H1 (cell line): ENCODE measurements around the gene ADGRV1. TPM values are rescaled to one million over a fixed set of nuclear protein-coding genes. Genes with fewer than 3 reads are reported as not detected.

Experiments used
- CTCF ChIA-PET: fragments of 300-600 bp; sonication (Branson Sonifier 250); formaldehyde crosslinking; loops from one replicate; lab custom pipeline; 2021; ENCODE audit not compliant: partially characterized antibody; lab: Charles Lee
- POLR2A ChIA-PET: fragments of 300-600 bp; sonication (Branson Sonifier 250); formaldehyde crosslinking; loops from one replicate; lab custom pipeline; 2021; ENCODE audit warnings: inconsistent platforms; ENCODE audit not compliant: partially characterized antibody; lab: Charles Lee
- DNase-seq, 2 experiments: peaks; one replicate each; pipeline versions ENCODE4 v3.0.0 to v3.0.0-alpha.2; 2010 to 2022; ENCODE audit warnings: low spot score in 2 of 2, low read depth in 1 of 2, mixed read lengths in 1 of 2
- FAIRE-seq: peaks from 2 replicates; lab custom pipeline; 2011; peaks lifted over from hg19 to GRCh38; lab: Jason Lieb, UNC
- H2AFZ ChIP-seq: 2 replicates; pipeline ENCODE4 v1.8.1; 2012; ENCODE audit warnings: low read length, inconsistent platforms
- H2AK5ac ChIP-seq: 2 replicates; pipeline ENCODE4 v1.6.1; 2013; ENCODE audit warnings: low read depth, low read length
- H2BK120ac ChIP-seq: replicated peaks from 2 replicates; pipeline ENCODE3; 2013; ENCODE audit warnings: low read depth, low read length, inconsistent platforms
- H2BK12ac ChIP-seq: 2 replicates; pipeline ENCODE4 v1.6.1; 2013; ENCODE audit warnings: low read depth, low read length
- H2BK15ac ChIP-seq: 2 replicates; pipeline ENCODE4 v1.6.1; 2013; ENCODE audit warnings: low read length
- H2BK20ac ChIP-seq: 2 replicates; pipeline ENCODE4 v1.6.1; 2013; ENCODE audit warnings: low read length
- H2BK5ac ChIP-seq: 2 replicates; pipeline ENCODE4 v1.6.1; 2013; ENCODE audit warnings: low read depth, low read length
- H3K14ac ChIP-seq: 2 replicates; pipeline ENCODE4 v1.6.1; 2013; ENCODE audit warnings: inconsistent platforms; ENCODE audit not compliant: insufficient read length
- H3K18ac ChIP-seq: 2 replicates; pipeline ENCODE4 v1.6.1; 2013; ENCODE audit warnings: low read length; ENCODE audit errors: extremely low read depth
- H3K23ac ChIP-seq: 2 replicates; pipeline ENCODE4 v1.6.1; 2013; ENCODE audit warnings: inconsistent platforms; ENCODE audit not compliant: insufficient read length
- H3K23me2 ChIP-seq: 2 replicates; pipeline ENCODE4 v1.6.1; 2013; ENCODE audit warnings: low read depth, low read length
- H3K27ac ChIP-seq: 2 replicates; pipeline ENCODE4 v1.6.1; 2011; ENCODE audit warnings: low read depth, low read length, inconsistent platforms
- H3K27me3 ChIP-seq, 4 experiments: replicated peaks in 1 of 4; 1 replicate in 1 of 4; 2 replicates in 3 of 4; pipeline versions ENCODE4 v1.6.1 to v1.8.1; 2011 to 2013; ENCODE audit warnings: low read length in 3 of 4, mild to moderate bottlenecking in 3 of 4, inconsistent platforms in 2 of 4, mixed read lengths in 2 of 4, moderate library complexity in 1 of 4; ENCODE audit not compliant: control insufficient read depth in 3 of 4, insufficient read depth in 3 of 4; ENCODE audit errors: extremely low read depth in 1 of 4
- H3K36me3 ChIP-seq, 4 experiments: 2 replicates each; pipeline versions ENCODE4 v1.6.1 to v1.8.1; 2011 to 2013; ENCODE audit warnings: mild to moderate bottlenecking in 4 of 4, low read length in 3 of 4, moderate library complexity in 2 of 4, control low read depth in 1 of 4, inconsistent platforms in 1 of 4; ENCODE audit not compliant: insufficient read depth in 4 of 4, control insufficient read depth in 2 of 4
- H3K4ac ChIP-seq: replicated peaks from 2 replicates; pipeline ENCODE3; 2013; ENCODE audit warnings: low read length, low read depth, mixed read lengths, inconsistent platforms; ENCODE audit not compliant: insufficient read length
- H3K4me1 ChIP-seq, 4 experiments: replicated peaks in 1 of 4; 1 replicate in 1 of 4; 2 replicates in 3 of 4; pipeline versions ENCODE4 v1.6.1 to v1.8.1; 2011 to 2013; ENCODE audit warnings: low read length in 3 of 4, inconsistent platforms in 2 of 4, mixed read lengths in 1 of 4; ENCODE audit not compliant: insufficient read depth in 4 of 4, control insufficient read depth in 3 of 4
- H3K4me2 ChIP-seq, 2 experiments: 2 replicates each; pipeline versions ENCODE4 v1.6.1 to v1.8.1; 2011 to 2013; ENCODE audit warnings: low read depth in 2 of 2, low read length in 2 of 2, control low read depth in 1 of 2, inconsistent platforms in 1 of 2, mild to moderate bottlenecking in 1 of 2; ENCODE audit not compliant: insufficient read depth in 1 of 2
- H3K4me3 ChIP-seq, 4 experiments: fragments of 200-600, 300-600 bp in 1 of 4; sonication (generic), shearing (Covaris generic), sonication (Bioruptor Twin) in 1 of 4; 2 replicates each; pipeline versions ENCODE4 v1.5.1 to v1.8.1; 2011 to 2016; ENCODE audit warnings: low read length in 4 of 4, low read depth in 3 of 4, control low read depth in 2 of 4, inconsistent platforms in 2 of 4, mild to moderate bottlenecking in 2 of 4, mixed read lengths in 1 of 4, moderate library complexity in 1 of 4; ENCODE audit not compliant: insufficient read depth in 2 of 4; ENCODE audit errors: extremely low read depth in 1 of 4
- H3K56ac ChIP-seq: replicated peaks from 2 replicates; pipeline ENCODE3; 2013; ENCODE audit warnings: low read depth, mild to moderate bottlenecking, mixed read lengths, low read length, inconsistent platforms; ENCODE audit not compliant: insufficient read length
- H3K79me1 ChIP-seq: 2 replicates; pipeline ENCODE4 v1.6.1; 2013; ENCODE audit warnings: low read depth, low read length, control low read depth
- H3K79me2 ChIP-seq, 2 experiments: 2 replicates each; pipeline versions ENCODE4 v1.6.1 to v1.8.1; 2012 to 2013; ENCODE audit warnings: low read length in 2 of 2, mild to moderate bottlenecking in 2 of 2, inconsistent platforms in 1 of 2; ENCODE audit not compliant: insufficient read depth in 2 of 2, control insufficient read depth in 1 of 2
- H3K9ac ChIP-seq, 4 experiments: replicated peaks in 1 of 4; 1 replicate in 1 of 4; 2 replicates in 3 of 4; pipeline versions ENCODE4 v1.6.1 to v1.8.1; 2011 to 2013; ENCODE audit warnings: low read depth in 3 of 4, low read length in 3 of 4, control low read depth in 2 of 4, mild to moderate bottlenecking in 2 of 4, moderate library complexity in 2 of 4, inconsistent platforms in 1 of 4; ENCODE audit errors: extremely low read depth in 1 of 4
- H3K9me3 ChIP-seq, 2 experiments: 2 replicates each; pipeline versions ENCODE4 v1.6.1 to v1.8.1; 2012 to 2013; ENCODE audit warnings: mild to moderate bottlenecking in 2 of 2, moderate library complexity in 2 of 2, control low read depth in 1 of 2, inconsistent platforms in 1 of 2, low read depth in 1 of 2, low read length in 1 of 2, mixed read lengths in 1 of 2; ENCODE audit not compliant: insufficient read depth in 2 of 2
- H4K20me1 ChIP-seq, 2 experiments: replicated peaks in 1 of 2; 2 replicates each; pipeline versions ENCODE3 to v1.8.1; 2011 to 2013; ENCODE audit warnings: inconsistent platforms in 2 of 2, low read length in 2 of 2, mild to moderate bottlenecking in 1 of 2; ENCODE audit not compliant: insufficient read depth in 2 of 2, control insufficient read depth in 1 of 2
- H4K5ac ChIP-seq: 2 replicates; pipeline ENCODE4 v1.6.1; 2013; ENCODE audit warnings: low read length, low read depth, mixed read lengths, inconsistent platforms; ENCODE audit not compliant: insufficient read length
- H4K8ac ChIP-seq: 2 replicates; pipeline ENCODE4 v1.8.0; 2013; ENCODE audit warnings: mild to moderate bottlenecking, moderate library complexity, low read length, inconsistent platforms; ENCODE audit not compliant: insufficient read depth; ENCODE audit errors: extremely low read depth
- H4K91ac ChIP-seq: replicated peaks from 2 replicates; pipeline ENCODE3; 2013; ENCODE audit warnings: low read length, mixed read lengths, inconsistent platforms; ENCODE audit not compliant: insufficient read length
- EP300 ChIP-seq, 2 experiments: IDR thresholded peaks; 1 replicate in 1 of 2; 2 replicates in 1 of 2; pipeline ENCODE4 v1.6.1; 2011 to 2012; ENCODE audit warnings: low read depth in 2 of 2, low read length in 2 of 2, mild to moderate bottlenecking in 2 of 2, borderline replicate concordance in 1 of 2, inconsistent platforms in 1 of 2, moderate library complexity in 1 of 2
- JUND ChIP-seq: IDR thresholded peaks from 2 replicates; pipeline ENCODE4 v1.6.1; 2011; ENCODE audit warnings: mild to moderate bottlenecking, improper control_type of control experiment, low read length
- RFX5 ChIP-seq: IDR thresholded peaks from 2 replicates; pipeline ENCODE4 v1.6.1; 2011; ENCODE audit warnings: low read depth, low read length, improper control_type of control experiment, borderline replicate concordance
- SP1 ChIP-seq: IDR thresholded peaks from 2 replicates; pipeline ENCODE4 v1.6.1; 2011; ENCODE audit warnings: low read depth, low read length
- TAF1 ChIP-seq: IDR thresholded peaks from 2 replicates; pipeline ENCODE4 v1.6.1; 2011; ENCODE audit warnings: mild to moderate bottlenecking, low read depth, low read length
- TBP ChIP-seq: IDR thresholded peaks from 2 replicates; pipeline ENCODE4 v1.6.1; 2011; ENCODE audit warnings: low read depth, low read length, improper control_type of control experiment
- WGBS, 2 experiments: shearing (Covaris generic) in 1 of 2; methylation state at CpG; one replicate each; pipeline versions ENCODE4 v1.1.6 to v1.1.7; 2013 to 2015; ENCODE audit warnings: low lambda C conversion rate in 2 of 2, mixed read lengths in 2 of 2, inconsistent platforms in 1 of 2, low coverage in 1 of 2, missing lambda C conversion rate in 1 of 2; ENCODE audit not compliant: insufficient replicate concordance in 2 of 2, insufficient coverage in 1 of 2, insufficient read length in 1 of 2; ENCODE audit errors: extremely low coverage in 1 of 2, missing lambda C conversion rate in 1 of 2; 5-methylcytosine and 5-hydroxymethylcytosine counted together
- polyA plus RNA-seq, 7 experiments: library from polyadenylated mRNA; depleted of rRNA in 3 of 7; stranded (reverse) in 5 of 7; unstranded in 2 of 7; fragments of >200 nt in 5 of 7; fragments of 200-250 nt in 2 of 7; gene quantifications; 1 replicate in 5 of 7; 2 replicates in 1 of 7; 4 replicates in 1 of 7; pipeline versions ENCODE4 v1.2.1 to v1.2.3, GENCODE V29; 2011 to 2013; ENCODE audit warnings: missing spikeins in 2 of 7, mixed read lengths in 2 of 7
- total RNA-seq: library from RNA; stranded (reverse); fragmentation: NEBNext Ultra II Directional; extraction: Animal tissue kit (Norgen Biotek cat#: 25700); gene quantifications from 2 replicates; pipeline ENCODE4 v1.2.1, GENCODE V29; 2021
- TF ChIP-seq, protein P1 (sequence below), 3 experiments: IDR thresholded peaks; 1 replicate in 2 of 3; 2 replicates in 1 of 3; pipeline versions ENCODE4 v1.5.1 to v1.6.1; 2011; ENCODE audit warnings: low read length in 3 of 3, mild to moderate bottlenecking in 3 of 3, inconsistent platforms in 2 of 3, low read depth in 1 of 3, moderate library complexity in 1 of 3; ENCODE audit not compliant: insufficient read depth in 1 of 3; ENCODE audit errors: control extremely low read depth in 1 of 3

The ADGRV1 gene
- total and polyA plus RNA-seq, 2 of the 8 experiments (the other 6 are each of a cell fraction or from before 2014, with no cell fraction given): 53.1 to 62.2 TPM

DNA sequence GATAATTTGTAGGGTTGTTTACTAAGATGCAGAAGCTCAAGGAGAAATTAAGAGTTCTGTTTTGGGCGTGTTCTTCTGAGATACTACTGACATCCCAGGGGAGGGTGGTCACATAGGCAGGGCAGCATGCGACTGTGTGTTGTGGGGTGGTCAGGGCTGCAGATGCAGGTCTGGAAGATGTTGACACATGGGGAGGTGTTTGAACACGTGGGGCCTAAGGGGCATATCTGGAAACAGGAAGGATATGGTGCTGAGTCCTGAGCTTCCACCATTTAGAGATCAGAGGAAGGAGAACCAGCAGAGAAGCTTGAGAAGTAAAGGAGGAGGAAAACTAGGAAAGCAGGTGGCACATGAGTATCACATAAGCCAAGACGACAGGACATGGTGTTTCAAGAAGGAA is 228.2 kb downstream of the ADGRV1 start:
- no peak overlapping the region for H3K4me2 ChIP-seq
- H3K27me3 ChIP-seq: no peaks in the 10 kb centered on the region
- H2BK20ac ChIP-seq: no peak overlapping the region
- H4K8ac ChIP-seq: no peak overlapping the region
- no peak overlapping the region for H2BK15ac ChIP-seq
- no peaks in the 10 kb centered on the region for H3K79me2 ChIP-seq
- no peaks in the 10 kb centered on the region for H3K79me1 ChIP-seq
- no peak overlapping the region for H3K4me3 ChIP-seq
- no peak overlapping the region for H2AK5ac ChIP-seq
- no peaks in the 10 kb centered on the region for H3K23me2 ChIP-seq
- H3K36me3 ChIP-seq: peaks cover 2 to 50% (median 24%) of the 10 kb centered on the region in 4 experiments; a peak in 7 of 8 replicates
- no peak overlapping the region for H3K23ac ChIP-seq
- no peak overlapping the region for H2AFZ ChIP-seq
- WGBS, 2 experiments: 84% methylated on average over 4 of the region's 4 CpGs; no CpG with 5 or more reads in 1 of the 2 experiments
- no peak overlapping the region for H3K9ac ChIP-seq
- TF ChIP-seq TAF1: no peak
- TF ChIP-seq TBP: no peak
- no peak for TF ChIP-seq SP1
- TF ChIP-seq EP300 (IDR thresholded peaks at IDR 0.05; ENCODE audit: borderline replicate concordance in 1 of 2, low read depth in 2 of 2, low read length in 2 of 2): no peak
- no peak for TF ChIP-seq JUND
- TF ChIP-seq, protein P1, sequence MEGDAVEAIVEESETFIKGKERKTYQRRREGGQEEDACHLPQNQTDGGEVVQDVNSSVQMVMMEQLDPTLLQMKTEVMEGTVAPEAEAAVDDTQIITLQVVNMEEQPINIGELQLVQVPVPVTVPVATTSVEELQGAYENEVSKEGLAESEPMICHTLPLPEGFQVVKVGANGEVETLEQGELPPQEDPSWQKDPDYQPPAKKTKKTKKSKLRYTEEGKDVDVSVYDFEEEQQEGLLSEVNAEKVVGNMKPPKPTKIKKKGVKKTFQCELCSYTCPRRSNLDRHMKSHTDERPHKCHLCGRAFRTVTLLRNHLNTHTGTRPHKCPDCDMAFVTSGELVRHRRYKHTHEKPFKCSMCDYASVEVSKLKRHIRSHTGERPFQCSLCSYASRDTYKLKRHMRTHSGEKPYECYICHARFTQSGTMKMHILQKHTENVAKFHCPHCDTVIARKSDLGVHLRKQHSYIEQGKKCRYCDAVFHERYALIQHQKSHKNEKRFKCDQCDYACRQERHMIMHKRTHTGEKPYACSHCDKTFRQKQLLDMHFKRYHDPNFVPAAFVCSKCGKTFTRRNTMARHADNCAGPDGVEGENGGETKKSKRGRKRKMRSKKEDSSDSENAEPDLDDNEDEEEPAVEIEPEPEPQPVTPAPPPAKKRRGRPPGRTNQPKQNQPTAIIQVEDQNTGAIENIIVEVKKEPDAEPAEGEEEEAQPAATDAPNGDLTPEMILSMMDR (IDR thresholded peaks at IDR 0.05; ENCODE audit: control extremely low read depth in 1 of 3, insufficient read depth in 1 of 3, low read depth in 1 of 3, low read length in 3 of 3): no peak
- TF ChIP-seq RFX5: no peak
- H2BK120ac ChIP-seq: no peak overlapping the region
- H2BK12ac ChIP-seq: no peak overlapping the region
- ChIA-PET CTCF (interaction anchor here (0.6 to 2.8 kb wide), 6 partner anchors 8 to 311 kb away, joined by 3 to 9 read pairs (median 3); no protein-coding TSS in a partner anchor), POLR2A (no interaction called here)
- H4K91ac ChIP-seq: no peak overlapping the region
- H2BK5ac ChIP-seq: no peak overlapping the region
- DNase-seq (no peak), FAIRE-seq (no peak)
- no peak overlapping the region for H3K27ac ChIP-seq
- H3K56ac ChIP-seq: no peak overlapping the region
- H4K5ac ChIP-seq: no peak overlapping the region
- H3K18ac ChIP-seq: no peak overlapping the region
- no peaks in the 10 kb centered on the region for H3K4me1 ChIP-seq
- H4K20me1 ChIP-seq: peaks cover 0 to 2% of the 10 kb centered on the region in 2 experiments
- no peak overlapping the region for H3K4ac ChIP-seq
- H3K14ac ChIP-seq: no peak overlapping the region
- no peaks in the 10 kb centered on the region for H3K9me3 ChIP-seq
